HL-60/S4 treated with retinoic acid at 250 ng/mL for 4 days and 3 days (cell line): ENCODE measurements around the gene PRRT1B.
"Not testable (repeated sequence)": the region's sequence is repeated elsewhere in the genome, so short reads cannot be mapped to it uniquely, and the experiment has no call there.

Experiments
- in situ Hi-C: fragments of 300-500 bp; cut with MboI; formaldehyde crosslinking; loops from 2 replicates; pipeline ENCODE4 v1.7.0; 2022; ENCODE audit warnings: low sequenced_read_pairs

PRRT1B gene

DNA sequence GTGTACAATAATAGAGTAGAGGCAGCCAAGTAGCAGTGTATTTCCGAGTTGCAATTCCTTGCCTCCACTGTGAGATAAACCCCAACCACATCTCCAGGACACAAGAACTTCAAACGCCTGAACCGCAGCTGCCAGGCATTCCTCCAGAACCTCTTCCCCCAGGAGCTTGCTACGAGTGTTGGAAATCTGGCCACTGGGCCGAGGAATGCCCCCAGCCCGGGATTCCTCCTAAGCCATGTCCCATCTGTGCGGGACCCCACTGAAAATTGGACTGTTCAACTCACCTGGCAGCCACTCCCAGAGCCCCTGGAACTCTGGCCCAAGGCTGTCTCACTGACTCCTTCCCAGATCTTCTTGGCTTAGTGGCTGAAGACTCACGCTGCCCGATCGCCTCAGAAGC, 3.9 kb downstream of the PRRT1B start:
- in situ Hi-C loops, result not testable (repeated sequence)

DNA sequence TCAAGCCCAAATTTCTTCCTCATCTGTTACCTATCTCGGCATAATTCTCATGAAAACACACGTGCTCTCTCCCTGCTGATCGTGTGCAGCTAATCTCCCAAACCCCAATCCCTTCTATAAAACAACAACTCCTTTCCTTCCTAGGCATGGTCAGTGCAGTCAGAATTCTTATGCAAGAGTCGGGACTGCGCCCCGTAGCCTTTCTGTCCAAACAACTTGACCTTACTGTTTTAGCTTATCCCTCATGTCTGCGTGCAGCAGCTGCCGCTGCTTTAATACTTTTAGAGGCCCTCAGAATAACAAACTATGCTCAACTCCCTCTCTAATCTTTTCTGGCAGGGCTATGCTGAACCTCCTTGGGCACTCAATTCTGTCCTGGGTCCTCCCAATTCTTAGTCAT, 5.1 kb downstream of the PRRT1B start:
- in situ Hi-C loops, result not testable (repeated sequence)

DNA sequence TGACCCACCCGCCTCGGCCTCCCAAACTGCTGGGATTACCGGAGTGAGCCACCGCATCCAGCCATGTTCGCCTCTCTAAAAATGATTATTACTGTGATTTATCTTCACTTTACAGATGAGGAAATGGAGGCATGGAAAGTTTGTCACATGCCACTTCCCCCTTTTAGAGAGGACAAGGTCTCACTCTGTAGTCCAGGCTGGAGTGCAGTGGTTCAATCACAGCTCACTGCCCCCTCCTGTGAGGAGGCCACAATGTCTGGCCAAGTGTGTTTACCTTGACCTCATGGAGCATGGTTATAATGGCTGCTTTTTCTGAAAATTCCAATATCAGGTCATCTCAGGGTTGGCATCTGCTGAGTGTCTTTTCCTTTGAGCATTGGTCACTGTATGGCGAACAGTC, 6.7 kb downstream of the PRRT1B start:
- in situ Hi-C loops, result no loop called here

DNA sequence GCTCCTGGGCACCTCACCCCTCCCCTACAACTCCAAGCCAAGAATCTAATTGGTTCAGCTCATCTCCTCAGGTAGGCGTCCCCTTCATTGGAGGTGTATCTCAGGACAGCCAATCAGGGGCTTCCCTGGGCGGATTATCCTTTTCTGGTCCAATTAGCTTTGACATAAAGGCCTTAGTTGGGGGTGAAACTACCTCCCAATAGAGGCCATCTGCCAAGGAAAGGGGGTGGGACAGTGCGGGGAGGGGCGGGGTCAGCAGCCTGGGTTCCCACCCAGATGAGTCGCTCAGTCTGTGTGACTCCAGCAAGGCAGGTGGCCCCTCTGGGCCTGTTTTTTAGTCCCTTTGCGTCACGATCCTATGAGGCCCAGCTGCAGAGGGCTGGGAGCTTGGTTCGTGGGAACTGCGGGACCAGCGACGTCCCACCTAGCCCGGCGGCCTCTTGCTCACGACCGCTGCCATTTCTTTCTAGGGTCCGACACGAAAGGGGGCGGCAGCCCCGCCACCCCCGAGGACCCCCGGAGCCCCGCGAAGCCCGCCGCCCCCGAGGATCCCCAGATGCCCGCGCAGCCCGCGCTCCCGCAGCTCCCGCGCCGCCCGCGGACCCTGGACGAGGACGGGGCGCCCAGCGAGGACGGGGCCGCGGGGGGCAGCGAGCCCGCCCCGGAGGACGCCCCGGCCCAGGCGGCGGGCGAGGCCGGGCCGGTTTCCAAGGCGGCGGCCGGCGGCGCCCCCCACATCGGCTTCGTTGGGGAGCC, 8.9 kb downstream of the PRRT1B start:
- in situ Hi-C loops, result no loop called here

DNA sequence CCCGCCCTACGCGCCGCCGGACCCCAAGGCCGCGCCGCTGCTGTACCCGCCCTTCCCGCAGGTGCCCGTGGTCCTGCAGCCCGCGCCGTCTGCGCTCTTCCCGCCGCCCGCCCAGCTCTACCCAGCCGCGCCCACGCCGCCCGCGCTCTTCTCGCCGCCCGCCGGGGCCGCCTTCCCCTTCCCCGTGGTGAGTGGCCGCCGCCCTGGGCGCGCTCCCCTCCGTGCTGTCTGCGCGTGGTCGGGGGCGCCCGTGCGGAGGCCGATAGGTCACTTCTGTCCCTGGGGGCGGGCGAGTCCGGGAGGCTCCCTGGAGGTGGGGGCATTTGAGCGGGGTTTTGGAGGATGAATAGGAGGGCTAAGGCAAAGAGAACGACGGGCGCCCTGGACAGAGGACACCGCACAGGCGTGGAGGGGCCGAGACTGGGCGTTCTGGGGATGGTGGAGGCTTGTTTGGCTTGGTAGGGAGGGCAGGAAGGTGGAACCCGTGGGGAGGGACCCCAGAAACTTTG, 9.6 kb downstream of the PRRT1B start:
- in situ Hi-C loops, result no loop called here

DNA sequence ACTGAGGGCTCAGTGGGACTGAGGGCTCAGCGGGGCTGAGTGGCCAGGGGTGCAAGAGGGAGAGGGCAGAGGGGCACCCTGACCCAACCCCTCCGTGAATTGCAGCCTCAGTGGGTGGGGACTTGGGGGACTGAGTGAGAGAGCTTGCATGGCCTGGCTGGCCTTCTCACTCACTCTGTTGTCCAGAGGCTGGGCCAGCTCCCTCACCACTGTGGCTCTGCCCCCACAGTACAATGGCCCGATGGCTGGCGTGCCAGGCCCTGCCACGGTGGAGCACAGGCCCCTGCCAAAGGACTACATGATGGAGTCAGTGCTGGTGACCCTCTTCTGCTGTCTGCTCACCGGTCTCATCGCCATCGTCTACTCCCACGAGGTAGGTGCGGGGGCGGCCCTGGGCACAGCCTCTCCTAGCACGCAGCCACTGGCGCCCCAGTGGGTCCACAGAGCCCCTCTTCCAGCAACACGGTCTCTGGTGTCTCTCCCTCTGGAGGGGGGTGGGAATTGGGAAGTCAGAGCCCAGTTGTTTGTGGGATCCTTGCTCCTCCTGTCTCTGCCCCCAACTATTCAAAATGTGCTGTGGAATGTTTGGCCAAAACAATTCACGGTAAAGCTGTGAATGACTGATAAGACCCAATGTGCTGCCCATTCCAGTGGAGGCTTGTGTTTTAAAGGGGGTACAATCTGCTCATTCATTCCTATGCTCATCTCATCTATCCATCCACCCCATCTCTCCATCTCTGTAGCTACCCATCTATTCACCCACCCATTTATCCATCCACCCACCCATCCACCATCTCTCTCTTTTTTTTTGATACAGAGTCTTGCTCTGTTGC, 10.7 kb downstream of the PRRT1B start:
- in situ Hi-C loops, result no loop called here

DNA sequence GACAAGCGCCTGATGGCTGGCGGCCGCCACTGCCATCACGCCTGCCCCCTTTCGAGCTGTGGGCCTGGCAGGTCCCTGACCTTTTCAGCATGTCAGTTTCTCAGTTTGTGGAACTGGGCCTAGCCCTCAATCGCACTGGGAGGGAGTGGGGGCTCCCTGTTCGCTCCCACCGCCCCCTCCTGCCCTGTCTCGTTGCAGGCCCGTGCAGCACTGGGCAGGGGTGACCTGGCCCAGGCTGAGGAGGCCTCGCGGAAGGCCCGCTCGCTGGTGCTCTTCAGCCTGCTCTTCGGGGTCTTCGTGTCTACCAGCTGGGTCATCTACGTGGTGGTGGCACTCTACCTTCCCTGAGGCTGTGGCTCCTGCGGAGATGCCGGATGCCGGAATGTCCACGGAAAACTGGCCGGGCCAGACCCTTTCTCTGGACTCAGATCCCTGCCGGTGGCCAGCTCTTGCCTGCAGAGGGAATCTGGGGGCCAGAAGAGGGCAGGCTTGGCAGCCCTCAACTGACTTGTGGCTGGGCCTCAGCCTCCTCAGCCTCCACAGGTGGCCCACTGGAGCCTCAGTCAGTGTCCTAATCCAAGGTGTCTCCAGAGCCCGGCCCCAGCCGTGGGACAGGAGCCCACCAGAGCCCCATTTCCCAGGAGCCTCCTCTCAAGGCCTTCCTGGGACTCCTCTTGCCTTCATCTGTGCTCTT, 12.7 kb downstream of the PRRT1B start:
- in situ Hi-C loops, result no loop called here

DNA sequence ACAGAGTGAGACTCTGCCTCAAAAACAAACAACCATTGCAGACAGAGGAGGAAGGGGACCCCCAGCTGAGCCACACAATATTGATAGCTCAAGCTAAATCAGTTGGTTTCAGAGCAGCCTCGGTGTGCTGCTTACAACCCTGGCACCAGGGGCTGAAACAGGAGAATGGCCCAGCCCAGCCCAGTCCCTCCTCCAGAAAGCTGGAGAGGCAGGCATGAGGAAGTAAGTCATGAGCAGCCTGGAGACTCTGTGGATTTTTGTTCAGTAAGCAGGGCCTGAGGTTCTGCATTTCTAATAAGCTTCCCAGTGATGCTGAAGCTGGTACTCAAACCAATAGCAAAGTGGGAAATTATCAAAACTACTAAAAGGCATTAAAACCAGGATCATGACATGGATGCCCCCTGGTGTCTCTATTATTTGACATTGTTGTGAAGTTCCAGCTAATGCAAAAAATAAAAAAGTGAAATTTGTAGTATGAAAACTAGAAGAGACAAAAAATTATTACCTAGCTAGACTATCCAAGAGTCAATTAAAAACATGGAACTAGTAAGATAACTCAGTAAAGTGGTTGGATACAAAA, 14.2 kb downstream of the PRRT1B start:
- in situ Hi-C loops, result no loop called here

DNA sequence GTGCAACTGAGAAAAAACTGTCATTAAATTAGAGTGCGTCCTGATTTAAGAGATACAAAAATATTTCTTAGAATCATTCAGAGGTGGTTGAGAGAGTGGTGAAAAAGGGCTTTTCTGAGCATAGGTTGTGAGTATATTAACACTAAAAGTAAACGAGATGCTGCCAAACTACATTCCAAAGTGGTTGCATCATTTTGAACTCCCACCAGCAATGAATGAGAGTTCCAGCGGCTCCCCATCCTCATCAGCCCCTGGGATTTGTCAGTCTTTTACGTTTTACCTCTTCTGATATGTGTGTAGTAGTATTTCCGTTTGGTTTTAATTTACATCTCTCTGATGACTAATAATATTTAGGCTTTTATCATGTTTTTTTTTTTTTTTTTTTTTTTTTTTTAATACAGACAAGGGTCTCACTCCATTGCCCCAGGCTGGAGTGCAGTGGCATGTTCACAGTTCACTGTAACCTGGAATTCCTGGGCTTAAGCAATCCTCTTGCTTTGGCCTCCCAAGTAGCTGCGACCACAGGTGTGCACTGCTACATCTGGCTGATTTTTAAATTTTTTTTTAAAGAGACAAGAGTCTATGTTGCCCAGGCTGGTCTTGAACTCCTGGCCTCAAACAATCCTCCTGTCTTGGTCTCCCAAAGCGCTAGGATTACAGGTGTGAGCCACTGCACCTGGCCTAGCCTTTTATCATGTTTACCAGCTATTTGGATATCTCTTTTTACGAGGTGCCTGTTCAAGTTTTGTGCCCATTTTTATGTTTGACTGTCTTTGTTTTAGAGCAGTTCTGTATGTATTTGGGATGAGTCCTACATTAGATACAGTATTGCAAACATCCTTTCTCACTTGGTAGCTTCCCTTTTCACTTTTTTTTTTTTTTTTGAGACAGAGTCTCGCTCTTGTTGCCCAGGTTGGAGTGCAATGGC, 17.0 kb downstream of the PRRT1B start:
- in situ Hi-C loops, result no loop called here

DNA sequence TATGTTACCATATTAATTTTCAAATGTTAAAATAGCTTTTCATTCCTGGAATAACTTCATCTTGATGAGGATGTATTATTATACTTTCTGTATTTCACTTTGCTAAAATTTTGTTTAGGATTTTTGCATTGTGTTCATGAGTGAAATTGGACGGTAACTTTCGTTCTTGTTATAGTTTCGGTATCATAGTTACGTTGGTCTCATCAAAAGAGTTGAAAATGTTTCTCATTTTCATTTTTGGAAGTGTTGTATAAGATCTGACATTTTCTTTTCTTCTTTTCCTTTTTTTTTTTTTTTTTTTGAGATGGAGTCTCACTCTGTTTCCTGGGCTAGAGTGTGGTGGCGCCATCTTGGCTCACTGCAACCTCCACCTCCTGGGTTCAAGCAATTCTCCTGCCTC, 20.0 kb downstream of the PRRT1B start:
- in situ Hi-C loops, result no loop called here

DNA sequence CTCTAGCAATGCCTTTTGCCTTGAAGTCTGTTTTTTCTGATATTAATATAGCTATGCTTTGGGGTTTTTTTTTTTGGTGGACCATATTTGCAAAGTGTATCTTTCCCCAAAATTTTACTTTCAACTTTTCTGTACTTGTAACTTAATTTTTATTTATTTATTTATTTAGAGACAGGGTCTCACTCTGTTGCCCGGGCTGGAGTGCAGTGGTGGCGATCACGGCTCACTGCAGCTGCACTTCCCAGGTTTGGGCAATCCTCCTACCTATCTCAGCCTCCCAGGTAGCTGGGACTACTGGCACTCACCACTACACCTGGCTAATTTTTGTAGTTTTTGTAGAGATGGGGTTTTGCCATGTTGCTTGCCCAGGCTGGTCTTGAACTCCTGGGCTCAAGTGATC, 20.8 kb downstream of the PRRT1B start:
- in situ Hi-C loops, result no loop called here

DNA sequence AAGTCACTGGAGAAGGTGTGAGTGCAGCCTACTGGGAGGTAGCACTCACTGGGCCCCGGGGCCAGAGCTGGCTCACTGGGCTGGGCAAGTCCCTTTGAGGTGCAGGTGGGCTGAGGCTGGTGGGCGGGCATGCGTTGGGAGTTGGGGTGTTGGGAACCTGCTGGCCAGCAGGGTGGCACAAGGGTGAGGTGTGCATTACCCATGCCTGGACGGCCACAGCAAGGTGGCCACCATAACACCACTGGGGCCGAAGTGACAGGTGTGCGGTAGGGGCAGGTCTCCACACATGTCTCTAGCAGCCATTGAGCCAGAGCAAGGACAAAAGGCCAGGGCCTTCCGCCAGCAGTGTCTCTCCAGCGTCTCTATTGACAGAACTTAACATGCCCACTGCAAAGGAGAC, 22.6 kb downstream of the PRRT1B start:
- in situ Hi-C loops, result no loop called here

DNA sequence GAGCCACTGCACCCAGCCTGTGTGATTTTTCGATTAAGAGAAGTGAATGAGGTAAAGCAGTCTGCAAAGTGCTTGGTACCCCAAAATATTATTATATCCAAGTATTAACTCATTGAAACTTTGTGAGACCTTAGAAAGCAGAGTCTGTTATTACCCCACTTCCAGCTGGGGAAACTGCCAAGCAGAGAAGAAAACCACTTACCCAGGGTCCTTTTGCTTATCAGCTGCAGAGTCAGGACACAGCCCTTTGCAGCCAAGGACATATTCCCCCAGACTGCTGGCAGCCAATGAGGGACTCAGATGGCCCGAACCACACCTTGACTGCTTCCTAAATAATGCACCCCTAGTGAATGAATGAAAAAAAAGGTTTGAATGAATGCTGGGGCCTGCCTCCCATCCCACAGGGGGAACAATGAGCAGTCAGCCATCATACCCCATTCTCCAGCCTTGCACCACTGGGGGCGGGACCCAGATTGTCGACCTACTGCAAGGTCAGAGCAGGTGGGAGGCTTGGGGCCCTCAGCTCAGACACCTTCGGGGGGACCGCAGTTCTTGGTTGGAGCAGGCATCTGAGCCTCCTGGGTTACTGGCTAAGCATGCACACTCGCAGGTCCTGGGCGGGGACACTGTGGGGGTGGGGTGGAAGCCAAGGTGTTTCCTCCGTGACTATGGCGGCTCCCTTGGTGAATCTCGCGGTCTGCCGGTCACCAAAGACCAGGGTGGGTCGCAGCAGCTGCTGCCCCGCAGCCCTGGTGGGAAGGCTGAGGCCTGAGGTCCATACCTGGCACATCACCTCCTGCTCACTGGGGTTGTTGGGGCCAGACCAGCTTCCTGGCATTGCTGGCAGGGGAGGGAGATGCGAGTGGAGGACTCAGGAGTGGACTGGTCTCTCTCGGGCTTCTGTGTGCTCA, 29.7 kb downstream of the PRRT1B start:
- in situ Hi-C loops, result no loop called here

DNA sequence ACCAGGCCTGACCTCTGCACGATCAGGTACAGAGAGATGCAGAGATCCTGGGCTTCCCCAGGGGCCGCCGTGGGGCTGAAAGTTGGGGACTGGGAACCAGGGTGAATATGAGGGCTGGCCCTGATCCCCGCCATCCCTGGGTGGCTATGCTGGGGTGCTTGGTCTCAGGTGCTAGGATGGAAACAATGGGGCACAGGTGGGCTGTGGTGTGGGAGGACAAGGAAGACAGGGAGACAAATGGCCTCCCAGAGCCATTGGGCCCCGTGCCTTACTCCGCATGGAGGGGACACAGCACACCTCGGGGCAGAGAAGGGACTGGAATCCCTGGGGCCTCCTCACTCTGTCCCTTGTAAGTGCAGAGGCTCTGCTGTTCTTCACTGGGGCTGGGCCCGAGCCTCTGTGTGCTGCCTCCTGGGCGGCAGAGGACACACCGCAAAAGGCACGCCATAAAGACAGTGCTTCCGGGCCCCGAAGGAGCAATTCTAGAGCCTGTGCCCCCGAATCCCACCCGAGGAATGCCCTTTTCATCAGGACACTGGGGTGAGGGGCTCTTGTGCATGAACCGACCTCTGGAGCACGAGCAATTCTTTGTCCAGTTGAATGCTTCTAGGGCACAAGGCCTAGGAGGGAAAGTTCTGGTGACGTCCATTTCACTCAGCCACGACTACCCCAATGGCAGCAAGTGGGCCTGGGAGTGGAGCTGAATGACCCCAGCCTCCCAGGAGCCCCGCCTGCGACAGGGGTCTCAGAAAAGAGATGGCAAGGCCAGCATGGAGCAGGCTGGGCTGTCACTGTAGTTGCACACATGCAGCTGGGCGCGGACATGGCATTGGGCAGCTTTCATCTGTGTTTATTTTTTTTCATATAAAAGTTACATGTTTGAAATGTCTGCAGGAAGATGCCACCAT, 30.9 kb downstream of the PRRT1B start:
- in situ Hi-C loops, result no loop called here

DNA sequence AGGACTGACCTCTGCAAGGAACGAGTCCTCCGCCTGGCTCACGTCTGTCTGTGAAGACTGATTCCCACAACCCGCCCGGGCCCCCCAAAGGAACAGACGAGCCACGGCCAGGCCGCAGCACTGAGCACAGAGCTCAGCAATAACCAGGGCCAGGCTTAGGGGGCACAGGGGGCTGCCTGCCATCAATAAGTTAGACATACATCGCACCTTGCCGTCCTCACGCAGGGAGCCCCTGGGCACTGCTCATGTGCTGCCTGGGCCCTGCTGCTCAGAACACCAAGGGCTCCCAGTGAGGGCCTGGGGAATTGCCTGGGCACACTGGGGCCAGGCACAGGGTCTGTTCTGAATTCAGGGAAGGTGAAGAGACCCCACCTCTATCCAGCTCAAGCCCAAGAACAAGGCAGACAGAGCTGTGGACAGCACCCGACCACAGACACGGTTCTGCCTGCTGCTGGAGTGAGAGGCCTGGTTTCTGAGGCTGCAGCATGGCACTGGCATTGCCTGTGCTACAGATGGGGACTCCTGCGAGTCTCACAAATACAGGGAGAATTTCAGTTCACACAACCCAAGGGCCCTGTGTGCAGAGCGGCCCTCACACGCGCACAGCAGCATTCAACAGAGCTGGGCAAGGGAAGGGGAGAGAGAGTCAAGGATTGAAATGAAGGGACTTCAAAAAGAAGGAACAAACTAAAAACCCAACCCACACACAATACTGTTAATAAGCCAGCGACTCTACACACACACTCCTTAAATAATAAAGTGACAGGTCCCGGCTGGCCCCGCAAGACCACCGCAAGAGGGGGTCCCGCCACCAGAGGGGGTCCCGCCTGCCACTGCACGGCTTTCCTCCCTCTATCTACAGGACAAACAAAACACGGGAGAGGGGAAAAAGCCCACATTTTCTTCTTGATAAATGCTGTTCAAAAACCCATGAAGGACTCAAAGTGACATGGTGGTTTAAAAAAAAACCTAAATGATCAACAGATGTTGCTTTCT, 32.0 kb downstream of the PRRT1B start:
- in situ Hi-C loops, result no loop called here

DNA sequence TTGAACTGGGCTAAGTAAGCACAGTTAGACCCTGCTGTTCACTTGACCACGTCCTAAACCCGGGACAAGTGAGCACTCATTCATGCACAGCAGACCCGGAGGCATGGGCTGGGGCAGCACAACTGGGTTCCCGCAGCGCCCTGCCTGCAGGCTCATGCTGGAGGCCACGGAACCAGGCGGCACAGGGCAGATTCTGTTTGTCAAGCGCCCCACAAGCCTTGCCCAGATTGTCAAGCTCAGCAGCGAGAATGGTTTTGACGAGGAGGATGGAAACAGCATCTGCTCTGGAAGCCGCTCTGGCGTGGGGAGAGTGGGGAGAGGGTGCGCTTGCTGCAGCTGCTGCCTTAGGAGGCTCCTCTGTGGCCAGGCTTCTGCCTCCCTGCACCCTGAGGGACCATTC, 32.7 kb downstream of the PRRT1B start:
- in situ Hi-C loops, result no loop called here
